ENCODE measurements around the gene PHPT1. TPM values are rescaled to one million over a fixed set of nuclear protein-coding genes. Genes with fewer than 3 reads are reported as not detected.

PHPT1 gene
- total and polyA plus RNA-seq, 2 of the 13 experiments (the other 11 are each of a cell fraction or from before 2014, with no cell fraction given) = 189 to 192 TPM

DNA sequence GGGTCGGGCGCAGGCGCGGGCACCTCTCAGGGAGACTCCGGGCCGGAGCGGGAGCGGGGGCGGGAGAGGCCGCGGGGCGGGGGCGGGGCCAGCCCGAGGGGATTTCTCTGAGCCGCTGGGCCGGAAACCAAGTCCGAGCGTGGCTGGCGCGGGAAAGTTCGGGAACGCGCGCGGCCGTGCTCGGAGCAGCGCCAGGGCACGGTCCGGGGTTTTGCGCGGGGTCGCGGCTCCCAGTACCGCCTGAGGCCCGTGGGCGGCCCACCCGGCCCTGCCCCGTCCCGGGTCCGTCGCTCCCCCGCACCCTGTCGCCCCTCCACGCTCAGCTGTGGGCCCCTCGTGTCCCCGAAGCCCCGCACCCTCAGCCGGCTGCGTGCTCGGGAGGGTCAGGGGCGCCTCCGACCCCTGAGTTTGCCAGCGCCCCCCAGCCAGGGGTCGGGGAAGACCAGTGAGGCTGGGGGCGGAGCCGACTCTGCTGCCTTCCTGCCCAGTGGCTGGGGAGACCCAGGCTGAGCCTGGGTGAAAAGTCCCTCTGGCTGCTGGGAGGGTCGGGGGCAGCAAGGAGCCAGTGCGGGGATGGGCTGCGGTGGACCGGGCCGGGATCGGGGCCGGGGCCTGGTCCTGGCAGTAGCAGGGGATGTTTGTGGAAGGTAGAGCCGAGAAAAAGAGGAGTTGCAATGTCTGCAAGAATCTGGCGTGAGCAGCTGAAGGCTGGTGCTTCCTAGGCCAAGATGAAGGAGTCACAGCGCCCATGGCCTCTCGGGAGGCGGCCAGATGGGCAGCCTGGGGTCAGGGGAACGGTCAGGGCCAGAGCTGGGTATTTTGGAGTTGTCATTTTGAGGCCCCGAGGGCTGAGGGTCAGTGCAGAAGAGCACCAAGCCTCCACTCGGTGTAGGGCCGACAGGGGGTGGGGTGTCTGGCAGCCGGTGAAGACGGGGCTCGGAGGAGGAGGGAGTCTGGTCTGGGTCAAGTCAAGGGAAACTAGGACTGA lies 37.7 kb downstream of the PHPT1 start (continued):
- TF ChIP-seq ZFY (CRISPR knock-in tag; IDR thresholded peaks at IDR 0.05) = peak; percentile 37; the same call in 1 of the 2 replicates
- TF ChIP-seq, protein P1, sequence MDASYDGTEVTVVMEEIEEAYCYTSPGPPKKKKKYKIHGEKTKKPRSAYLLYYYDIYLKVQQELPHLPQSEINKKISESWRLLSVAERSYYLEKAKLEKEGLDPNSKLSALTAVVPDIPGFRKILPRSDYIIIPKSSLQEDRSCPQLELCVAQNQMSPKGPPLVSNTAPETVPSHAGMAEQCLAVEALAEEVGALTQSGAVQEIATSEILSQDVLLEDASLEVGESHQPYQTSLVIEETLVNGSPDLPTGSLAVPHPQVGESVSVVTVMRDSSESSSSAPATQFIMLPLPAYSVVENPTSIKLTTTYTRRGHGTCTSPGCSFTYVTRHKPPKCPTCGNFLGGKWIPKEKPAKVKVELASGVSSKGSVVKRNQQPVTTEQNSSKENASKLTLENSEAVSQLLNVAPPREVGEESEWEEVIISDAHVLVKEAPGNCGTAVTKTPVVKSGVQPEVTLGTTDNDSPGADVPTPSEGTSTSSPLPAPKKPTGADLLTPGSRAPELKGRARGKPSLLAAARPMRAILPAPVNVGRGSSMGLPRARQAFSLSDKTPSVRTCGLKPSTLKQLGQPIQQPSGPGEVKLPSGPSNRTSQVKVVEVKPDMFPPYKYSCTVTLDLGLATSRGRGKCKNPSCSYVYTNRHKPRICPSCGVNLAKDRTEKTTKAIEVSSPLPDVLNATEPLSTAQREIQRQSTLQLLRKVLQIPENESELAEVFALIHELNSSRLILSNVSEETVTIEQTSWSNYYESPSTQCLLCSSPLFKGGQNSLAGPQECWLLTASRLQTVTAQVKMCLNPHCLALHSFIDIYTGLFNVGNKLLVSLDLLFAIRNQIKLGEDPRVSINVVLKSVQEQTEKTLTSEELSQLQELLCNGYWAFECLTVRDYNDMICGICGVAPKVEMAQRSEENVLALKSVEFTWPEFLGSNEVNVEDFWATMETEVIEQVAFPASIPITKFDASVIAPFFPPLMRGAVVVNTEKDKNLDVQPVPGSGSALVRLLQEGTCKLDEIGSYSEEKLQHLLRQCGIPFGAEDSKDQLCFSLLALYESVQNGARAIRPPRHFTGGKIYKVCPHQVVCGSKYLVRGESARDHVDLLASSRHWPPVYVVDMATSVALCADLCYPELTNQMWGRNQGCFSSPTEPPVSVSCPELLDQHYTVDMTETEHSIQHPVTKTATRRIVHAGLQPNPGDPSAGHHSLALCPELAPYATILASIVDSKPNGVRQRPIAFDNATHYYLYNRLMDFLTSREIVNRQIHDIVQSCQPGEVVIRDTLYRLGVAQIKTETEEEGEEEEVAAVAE (CRISPR knock-in tag; IDR thresholded peaks at IDR 0.05; ENCODE audit: borderline replicate concordance) = no peak
- no peak for TF ChIP-seq TGIF2 (CRISPR knock-in tag; IDR thresholded peaks at IDR 0.05)
- TF ChIP-seq, protein P2, sequence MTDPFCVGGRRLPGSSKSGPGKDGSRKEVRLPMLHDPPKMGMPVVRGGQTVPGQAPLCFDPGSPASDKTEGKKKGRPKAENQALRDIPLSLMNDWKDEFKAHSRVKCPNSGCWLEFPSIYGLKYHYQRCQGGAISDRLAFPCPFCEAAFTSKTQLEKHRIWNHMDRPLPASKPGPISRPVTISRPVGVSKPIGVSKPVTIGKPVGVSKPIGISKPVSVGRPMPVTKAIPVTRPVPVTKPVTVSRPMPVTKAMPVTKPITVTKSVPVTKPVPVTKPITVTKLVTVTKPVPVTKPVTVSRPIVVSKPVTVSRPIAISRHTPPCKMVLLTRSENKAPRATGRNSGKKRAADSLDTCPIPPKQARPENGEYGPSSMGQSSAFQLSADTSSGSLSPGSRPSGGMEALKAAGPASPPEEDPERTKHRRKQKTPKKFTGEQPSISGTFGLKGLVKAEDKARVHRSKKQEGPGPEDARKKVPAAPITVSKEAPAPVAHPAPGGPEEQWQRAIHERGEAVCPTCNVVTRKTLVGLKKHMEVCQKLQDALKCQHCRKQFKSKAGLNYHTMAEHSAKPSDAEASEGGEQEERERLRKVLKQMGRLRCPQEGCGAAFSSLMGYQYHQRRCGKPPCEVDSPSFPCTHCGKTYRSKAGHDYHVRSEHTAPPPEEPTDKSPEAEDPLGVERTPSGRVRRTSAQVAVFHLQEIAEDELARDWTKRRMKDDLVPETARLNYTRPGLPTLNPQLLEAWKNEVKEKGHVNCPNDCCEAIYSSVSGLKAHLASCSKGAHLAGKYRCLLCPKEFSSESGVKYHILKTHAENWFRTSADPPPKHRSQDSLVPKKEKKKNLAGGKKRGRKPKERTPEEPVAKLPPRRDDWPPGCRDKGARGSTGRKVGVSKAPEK (CRISPR knock-in tag; IDR thresholded peaks at IDR 0.05; ENCODE audit: borderline replicate concordance) = no peak
- TF ChIP-seq ZNF468 (CRISPR knock-in tag; IDR thresholded peaks at IDR 0.05) = no peak
- TF ChIP-seq HES4 (CRISPR knock-in tag; IDR thresholded peaks at IDR 0.05; ENCODE audit: borderline replicate concordance) = no peak; the same call in 1 of the 2 replicates
- TF ChIP-seq HOXA9 (CRISPR knock-in tag; IDR thresholded peaks at IDR 0.05; ENCODE audit: borderline replicate concordance) = no peak
- no peak for TF ChIP-seq NBN (conservative IDR thresholded peaks at IDR 0.05)
- TF ChIP-seq, protein P3, sequence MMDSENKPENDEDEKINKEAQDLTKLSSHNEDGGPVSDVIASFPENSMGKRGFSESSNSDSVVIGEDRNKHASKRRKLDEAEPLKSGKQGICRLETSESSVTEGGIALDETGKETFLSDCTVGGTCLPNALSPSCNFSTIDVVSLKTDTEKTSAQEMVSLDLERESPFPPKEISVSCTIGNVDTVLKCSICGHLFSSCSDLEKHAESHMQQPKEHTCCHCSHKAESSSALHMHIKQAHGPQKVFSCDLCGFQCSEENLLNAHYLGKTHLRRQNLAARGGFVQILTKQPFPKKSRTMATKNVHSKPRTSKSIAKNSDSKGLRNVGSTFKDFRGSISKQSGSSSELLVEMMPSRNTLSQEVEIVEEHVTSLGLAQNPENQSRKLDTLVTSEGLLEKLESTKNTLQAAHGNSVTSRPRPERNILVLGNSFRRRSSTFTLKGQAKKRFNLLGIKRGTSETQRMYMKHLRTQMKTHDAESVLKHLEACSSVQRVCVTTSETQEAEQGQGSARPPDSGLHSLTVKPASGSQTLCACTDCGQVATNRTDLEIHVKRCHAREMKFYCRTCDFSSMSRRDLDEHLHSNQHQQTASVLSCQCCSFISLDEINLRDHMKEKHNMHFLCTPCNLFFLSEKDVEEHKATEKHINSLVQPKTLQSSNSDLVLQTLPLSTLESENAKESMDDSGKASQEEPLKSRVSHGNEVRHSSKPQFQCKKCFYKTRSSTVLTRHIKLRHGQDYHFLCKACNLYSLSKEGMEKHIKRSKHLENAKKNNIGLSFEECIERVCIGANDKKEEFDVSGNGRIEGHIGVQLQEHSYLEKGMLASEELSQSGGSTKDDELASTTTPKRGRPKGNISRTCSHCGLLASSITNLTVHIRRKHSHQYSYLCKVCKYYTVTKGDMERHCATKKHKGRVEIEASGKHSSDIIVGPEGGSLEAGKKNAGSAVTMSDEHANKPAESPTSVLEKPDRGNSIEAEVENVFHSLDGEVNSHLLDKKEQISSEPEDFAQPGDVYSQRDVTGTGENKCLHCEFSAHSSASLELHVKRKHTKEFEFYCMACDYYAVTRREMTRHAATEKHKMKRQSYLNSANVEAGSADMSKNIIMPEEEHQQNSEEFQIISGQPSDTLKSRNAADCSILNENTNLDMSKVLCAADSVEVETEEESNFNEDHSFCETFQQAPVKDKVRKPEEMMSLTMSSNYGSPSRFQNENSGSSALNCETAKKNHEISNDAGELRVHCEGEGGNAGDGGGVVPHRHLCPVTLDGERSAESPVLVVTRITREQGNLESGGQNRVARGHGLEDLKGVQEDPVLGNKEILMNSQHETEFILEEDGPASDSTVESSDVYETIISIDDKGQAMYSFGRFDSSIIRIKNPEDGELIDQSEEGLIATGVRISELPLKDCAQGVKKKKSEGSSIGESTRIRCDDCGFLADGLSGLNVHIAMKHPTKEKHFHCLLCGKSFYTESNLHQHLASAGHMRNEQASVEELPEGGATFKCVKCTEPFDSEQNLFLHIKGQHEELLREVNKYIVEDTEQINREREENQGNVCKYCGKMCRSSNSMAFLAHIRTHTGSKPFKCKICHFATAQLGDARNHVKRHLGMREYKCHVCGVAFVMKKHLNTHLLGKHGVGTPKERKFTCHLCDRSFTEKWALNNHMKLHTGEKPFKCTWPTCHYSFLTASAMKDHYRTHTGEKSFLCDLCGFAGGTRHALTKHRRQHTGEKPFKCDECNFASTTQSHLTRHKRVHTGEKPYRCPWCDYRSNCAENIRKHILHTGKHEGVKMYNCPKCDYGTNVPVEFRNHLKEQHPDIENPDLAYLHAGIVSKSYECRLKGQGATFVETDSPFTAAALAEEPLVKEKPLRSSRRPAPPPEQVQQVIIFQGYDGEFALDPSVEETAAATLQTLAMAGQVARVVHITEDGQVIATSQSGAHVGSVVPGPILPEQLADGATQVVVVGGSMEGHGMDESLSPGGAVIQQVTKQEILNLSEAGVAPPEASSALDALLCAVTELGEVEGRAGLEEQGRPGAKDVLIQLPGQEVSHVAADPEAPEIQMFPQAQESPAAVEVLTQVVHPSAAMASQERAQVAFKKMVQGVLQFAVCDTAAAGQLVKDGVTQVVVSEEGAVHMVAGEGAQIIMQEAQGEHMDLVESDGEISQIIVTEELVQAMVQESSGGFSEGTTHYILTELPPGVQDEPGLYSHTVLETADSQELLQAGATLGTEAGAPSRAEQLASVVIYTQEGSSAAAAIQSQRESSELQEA (CRISPR knock-in tag; IDR thresholded peaks at IDR 0.05; ENCODE audit: not compliant biosample characterization) = peak; percentile 20
- no peak for TF ChIP-seq ZNF720 (CRISPR knock-in tag; IDR thresholded peaks at IDR 0.05)
- TF ChIP-seq CEBPG (CRISPR knock-in tag; IDR thresholded peaks at IDR 0.05) = no peak
- TF ChIP-seq NPAS2 (CRISPR knock-in tag; IDR thresholded peaks at IDR 0.05; ENCODE audit: borderline replicate concordance) = no peak

Measured in HepG2 (cell line).